Amygdala (tissue), 56 donors: ENCODE results near the gene GPR158.

Source experiments
- DNase-seq, 56 donors: peaks; one replicate each; lab custom pipeline; 2025; lab: John Stamatoyannopoulos, UW

Gene GPR158

DNA sequence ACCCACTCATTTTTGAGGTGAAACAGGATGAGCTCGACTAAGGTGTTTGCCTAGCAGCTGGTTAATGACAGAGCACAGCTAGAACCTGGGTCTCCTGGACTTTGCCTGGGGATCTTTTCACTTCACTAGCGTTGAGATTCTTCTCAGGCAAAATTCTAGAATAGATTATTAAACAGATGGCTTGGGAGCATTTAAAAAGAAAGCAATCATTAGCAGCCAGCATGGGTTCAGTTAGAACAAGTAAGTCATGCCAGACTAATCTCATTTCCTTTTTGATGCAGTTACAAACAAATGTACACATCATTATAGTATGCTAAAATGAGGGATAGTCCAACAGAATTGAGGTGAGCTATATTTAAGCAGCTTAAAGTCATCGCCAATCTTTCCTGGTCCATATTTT is 467.9 kb downstream of the GPR158 start:
- DNase-seq: no peak

DNA sequence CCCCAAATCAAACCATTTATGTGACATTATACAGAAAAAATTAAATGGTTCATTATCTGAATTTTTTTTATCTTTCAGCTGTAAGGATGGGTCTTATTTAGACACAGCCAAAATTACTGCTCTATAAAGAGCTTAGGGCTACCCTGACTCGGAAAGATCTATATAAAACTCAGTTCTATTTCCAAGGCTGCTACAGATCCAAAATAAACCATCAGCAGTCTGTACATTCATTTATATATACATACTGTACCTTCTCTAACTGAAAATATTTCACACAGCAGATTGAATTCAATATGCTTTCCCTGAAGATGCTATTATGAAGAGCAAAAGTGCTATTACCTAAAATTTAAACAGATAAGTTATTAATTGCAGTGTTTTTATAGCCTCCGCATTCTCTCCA is 471.6 kb downstream of the GPR158 start:
- DNase-seq: no peak

DNA sequence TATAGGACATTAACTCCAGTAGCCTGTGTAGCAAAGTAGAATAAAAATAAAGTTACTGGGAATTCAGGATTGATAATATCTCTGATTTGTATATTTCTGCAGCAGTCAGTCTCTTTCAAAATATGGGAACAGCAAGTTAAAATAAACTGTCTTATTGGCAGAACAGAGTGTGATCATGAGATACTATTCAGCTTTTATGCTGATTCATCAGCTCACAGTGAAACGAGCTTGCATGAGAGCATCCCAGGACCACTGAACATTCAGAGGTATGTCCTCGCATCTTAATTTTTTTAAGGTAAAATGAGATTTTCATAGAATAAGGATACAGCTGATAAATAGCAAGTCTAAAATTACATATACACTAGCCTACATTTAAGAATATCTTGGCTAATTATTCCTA is 476.7 kb downstream of the GPR158 start:
- no peak for DNase-seq
